Stimulated activated CD4-positive, alpha-beta T cell treated with anti-CD3 and anti-CD28 coated beads, TNF-alpha, amount 100 ng/mL, for 1 hour (primary cell): ENCODE results near the gene TSSK6.

Experiments
- DNase-seq, 3 donors: peaks; one replicate each; pipeline ENCODE4 v3.0.0-alpha.2; 2020; ENCODE audit warnings: low read depth in 3 of 3, low spot score in 1 of 3

Gene TSSK6

DNA sequence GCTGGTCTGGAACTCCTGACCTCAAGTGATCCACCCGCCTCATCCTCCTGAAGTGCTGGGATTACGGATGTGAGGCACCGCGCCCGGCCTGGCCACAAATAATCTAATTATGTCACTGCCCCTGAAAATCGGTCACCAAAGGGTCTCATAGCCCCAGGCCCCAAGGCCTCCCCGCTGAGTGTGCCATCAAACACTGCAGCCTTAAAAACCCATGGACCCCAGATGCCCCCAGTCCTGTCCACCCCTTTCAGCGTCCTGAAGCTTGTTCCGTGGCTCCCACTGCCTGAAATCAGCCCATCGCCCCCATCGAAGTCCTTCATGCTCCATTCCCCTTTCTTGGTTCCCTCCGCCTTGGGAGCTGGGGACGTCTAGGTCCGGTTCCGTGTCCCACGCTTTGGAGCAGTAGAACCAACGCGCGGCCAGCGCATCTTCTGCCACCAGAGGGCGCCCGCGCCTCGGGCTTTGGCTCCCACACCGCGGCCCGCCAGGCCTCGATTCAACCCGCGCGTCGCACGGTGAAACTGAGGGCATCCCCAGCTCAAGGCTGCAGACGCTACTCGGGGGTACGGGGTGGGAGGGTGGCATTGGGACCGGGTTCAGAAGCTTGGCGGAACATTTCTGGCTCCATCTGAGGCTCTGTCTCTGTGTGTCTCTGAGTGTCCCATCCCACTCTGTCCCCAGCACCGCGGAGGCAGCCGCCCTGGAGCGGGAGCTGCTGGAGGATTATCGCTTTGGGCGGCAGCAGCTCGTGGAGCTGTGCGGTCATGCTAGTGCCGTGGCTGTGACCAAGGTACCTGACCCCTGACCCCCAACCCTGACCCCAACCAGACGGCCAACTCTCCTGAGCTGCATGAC lies 16.8 kb upstream of the TSSK6 start:
- DNase-seq, result peak; percentile 55 to 94 (median 74)

DNA sequence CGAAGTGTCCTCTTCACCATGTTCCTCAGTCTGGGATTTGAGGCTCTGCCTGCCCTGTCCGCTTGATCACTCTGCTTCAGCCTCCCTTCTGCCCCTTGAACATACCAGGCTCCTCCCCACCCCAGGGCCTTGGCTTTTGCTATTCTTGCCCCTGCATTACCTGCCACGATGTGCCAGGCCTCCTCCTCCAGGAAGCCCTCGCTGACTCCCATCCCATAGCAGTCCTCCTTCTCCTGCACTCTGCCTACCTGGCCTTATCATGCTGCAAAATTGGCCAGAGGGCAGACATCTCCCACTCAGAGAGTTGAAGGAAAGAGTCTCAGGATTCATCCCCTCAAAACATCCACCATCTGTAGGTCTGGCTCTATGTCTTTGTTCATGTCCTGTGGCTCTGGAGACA lies 15.5 kb upstream of the TSSK6 start:
- no peak for DNase-seq

DNA sequence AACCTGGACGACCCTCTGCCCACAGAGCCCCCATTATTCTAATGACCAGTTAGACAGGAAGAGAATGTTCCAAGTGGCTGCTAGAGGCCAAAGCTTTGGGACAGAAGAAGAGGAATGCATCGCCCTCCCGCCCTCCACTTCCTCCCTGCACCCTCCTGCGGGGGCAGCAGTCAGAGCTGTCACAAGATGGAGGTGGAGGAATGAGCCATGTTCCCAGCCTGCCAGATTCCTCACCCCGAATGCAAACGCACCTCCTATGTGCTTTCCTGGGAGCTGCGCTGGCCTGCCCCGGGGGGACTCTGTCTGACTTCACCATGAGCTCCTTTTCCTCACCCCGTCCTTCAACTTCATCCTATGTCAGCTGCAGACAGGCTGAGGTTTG lies 15.1 kb upstream of the TSSK6 start:
- no peak for DNase-seq

DNA sequence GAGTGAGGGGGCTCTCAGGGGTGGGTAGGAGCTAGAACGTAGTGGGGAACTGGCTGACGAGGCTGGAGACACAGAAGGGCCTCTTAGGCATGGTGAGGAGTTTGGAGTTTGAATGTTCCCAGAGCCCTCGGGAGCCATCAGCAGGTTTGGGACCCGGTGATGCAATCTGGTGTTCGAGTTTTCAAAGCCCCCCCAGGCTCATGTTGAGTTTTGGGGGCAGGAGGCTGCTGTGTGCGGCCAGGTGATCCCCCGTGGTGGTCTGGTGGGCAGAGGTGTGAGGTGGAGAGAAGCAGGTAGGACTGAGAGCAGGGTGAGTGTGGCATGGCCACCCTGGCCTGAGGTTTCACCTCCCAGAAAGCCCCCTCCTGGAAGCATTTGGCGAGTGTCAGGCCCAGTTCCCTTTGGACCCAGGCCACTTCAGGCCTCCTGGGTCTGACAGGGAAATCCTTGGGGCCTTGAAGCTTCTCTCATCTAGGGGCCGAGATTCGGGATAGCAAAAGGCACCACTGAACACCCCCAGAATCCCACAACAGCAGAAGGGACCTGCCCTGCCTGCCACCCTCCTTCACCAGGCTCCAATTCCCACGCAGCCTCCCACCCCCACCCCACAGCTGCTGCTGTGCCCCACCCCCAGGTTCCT lies 14.6 kb upstream of the TSSK6 start:
- no peak for DNase-seq

DNA sequence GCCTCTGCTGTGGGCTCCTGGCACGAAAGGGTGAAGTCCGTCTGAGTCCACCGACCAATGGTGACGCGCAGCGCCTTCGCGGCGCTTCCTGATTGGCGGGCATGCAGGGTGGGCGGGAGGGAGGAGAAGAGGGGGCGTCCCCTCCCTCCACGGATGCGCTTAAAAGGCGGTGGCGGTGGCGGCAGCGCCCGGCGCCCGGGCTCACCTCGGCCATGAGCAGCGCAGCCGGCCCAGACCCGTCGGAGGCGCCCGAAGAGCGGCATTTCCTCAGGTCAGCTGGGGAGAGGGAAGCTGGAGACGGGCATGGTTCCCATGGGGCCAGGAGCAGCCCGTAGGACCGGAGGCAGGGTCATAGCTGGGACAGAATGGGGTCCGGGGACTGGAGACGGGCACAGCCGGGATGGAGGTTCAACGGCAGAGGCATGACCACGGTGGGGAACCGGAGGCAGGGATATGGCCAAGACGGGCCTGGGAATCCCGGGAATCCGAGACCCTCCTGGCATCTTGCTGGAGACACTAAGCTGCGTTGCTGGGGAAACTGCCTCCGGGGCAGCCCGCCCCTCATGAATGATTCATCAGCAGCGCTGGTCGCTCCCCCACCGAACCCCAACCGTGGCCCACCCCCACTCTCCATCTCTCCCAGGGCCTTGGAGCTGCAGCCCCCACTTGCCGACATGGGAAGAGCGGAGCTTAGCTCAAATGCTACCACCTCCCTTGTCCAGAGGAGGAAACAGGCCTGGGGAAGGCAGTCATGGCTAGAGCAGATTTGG lies 13.6 kb upstream of the TSSK6 start, which contains the start of gene YJEFN3:
Gene YJEFN3 (plus strand): TSS at position 191 of the 770 bp plus-strand sequence. CDS start 22 bp downstream, at position 213.
- DNase-seq, result no peak

DNA sequence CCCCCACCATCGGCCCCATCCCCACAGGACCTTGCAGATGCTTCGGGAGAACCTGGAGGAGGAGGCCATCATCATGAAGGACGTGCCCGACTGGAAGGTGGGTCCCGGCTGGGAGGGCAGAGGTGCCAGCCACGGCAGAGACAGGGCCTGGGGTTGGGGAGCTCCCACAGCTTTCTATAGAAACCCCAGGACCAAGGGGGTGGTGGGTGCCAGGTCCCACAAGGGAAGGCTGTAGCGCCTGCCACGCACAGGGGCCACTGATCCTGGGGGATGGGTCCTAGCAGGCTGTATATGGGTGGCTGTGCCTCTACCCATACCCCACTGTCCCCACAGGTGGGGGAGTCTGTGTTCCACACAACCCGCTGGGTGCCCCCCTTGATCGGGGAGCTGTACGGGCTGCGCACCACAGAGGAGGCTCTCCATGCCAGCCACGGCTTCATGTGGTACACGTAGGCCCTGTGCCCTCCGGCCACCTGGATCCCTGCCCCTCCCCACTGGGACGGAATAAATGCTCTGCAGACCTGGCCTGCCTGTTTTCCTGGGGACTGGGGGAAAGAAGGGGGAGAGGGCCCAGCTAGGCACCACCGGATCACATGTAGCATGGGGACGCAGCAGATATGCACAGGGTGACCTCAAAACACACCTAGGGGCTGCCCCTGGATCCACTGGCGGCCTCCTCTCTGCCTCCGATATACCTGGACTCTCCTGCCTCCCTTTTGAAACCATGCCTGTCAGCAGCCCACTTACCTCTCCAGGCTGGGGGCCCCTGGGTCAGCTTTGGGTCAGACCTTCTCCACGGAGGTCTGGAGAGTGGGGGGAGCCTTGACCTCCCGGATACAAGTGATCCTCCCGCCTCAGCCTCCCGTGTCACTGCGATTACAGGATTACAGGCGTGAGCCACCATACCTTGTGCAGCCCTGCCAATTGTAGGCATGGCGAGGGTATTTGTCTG lies 12.6 kb upstream of the TSSK6 start:
- DNase-seq, result no peak

DNA sequence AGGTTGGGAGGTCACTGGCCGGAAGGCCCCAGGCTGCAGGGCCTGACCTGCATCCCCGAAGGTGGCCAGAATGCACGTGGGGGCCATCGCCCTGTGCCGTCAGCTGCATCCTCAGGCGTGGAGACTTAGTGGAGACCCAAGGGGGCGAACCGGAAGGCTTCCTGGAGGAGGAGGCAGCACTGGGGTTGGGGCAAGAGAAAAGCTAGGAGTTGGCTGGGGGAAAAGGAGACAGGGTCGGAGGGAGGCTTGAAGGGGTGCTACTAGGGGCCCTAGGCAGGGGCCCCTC lies 12.0 kb upstream of the TSSK6 start:
- DNase-seq, result no peak

DNA sequence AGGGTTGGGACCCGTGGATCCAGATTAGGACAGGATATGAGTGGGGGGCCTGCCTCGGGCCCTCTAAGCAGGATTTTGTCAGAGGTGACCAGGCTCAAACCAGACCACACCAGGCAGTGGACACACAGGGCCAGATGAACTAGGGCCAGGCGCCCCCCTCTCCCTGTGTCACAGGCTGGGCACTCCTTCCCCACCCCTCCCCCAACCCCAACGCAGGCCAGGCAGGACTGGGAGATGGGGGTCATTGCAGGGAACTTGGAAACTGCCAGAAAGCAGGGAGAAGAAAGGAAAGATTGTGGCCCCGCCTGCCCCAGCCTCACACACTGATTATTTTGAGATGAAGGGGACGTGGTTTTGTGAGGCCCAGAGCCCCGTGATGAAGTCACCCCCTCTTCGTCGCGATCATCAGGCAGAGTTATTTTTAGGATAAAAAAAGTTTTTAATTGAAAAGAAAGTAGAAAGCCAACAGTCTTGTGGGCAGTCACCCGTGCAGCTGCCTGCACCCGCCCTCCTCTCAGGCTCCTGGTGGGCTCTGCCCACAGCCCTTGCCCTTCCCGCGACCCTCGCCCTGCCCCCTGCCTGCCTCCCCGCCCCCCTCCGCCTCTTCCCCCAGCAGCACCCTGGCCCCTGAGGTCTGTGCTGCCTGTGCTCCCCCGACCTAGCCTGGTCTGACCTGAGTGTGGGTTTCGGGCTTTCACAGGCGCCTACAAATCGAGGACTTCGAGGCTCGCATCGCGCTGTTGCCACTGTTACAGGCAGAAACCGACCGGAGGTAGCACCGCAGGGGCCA lies 11.4 kb upstream of the TSSK6 start:
- DNase-seq, result no peak

DNA sequence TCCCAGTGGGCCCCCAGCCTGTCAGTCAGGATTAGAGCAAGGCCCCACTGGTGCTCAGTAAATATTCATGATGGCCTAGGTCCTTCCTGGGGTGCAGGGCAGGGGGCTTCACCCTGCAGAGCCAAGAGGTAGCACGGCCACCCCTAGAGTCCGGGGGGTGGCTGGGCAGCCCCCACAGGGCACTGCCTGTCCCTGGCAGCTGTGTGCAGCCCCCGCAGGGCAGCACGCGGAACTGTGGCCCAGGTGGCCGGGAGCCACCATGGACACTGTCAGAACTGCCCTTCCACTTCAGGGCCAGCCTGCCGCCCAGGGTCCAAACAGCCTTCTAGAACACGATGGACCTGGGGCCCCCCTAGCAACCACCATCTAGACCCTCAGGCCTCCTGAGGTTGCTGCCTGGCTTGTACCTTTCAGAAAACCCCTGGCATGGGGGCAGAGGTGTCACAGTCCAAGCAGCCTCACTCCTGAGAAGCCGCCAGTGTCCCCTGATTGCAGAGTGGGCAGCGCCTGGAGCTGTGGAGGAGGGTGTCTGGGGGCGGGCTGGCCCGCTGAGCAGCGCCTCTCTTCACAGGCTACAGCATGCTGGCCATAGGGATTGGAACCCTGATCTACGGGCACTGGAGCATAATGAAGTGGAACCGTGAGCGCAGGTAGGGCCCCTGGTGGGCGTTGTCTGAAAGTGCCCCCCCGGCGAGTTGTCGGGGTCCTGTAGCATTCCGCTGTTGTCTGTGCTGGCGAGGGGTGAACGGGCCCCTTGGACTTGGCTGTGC lies 10.4 kb upstream of the TSSK6 start:
- DNase-seq, result no peak

DNA sequence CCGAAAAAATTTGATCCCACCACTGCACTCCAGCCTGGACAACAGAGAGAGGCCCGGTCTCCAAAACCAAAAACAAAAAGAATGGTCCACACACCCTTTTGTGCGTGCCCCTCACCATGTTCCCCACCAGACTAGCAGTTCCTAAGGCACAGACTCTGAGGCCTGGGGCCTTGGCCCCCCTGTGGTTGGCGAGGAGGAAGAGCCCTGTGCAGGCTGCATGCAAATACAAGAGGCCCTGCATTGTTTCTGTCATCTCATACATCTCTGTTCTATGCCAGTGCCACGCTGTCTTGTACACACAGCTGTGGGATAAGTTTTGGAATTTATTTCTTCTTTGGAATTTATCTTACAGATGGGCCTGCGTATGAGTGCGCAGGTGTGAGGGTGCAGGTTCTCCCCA lies 8.7 kb upstream of the TSSK6 start:
- no peak for DNase-seq

DNA sequence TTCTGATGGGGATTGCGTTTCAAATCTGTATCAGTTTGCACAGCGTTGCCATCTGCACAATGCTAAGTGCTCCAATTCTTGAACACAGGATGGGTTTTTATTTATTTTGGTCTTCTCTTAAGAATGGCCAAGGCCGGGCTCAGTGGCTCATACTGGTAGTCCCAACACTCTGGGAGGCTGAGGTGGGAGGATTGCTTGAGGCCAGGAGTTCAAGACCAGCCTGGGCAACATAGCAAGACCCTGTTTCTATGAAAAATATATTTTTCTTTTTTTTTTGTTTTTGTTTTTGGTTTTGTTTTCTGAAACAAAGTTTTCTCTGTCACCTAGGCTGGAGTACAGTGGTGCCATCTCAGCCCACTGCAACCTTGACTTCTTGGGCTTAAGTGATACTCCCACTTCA lies 7.8 kb upstream of the TSSK6 start:
- no peak for DNase-seq

DNA sequence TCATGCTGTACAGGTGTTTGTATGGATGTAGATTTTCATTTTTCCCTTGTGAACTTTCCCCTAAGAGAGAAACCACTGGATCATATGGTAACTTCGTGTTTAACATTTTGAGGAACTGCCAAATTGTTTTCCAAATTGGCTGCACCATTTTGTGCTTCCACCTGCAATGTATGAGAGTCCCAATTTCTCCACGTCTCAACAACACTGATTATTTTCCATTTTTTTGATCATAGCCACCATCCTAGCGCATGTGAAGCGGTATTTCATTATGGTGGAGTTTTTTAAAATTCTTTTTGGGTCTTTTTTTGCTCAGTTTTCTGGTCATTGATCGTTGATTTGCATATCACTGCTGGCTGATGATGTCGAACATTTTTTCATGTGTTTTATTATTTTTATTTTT lies 5.6 kb upstream of the TSSK6 start:
- DNase-seq, result no peak

DNA sequence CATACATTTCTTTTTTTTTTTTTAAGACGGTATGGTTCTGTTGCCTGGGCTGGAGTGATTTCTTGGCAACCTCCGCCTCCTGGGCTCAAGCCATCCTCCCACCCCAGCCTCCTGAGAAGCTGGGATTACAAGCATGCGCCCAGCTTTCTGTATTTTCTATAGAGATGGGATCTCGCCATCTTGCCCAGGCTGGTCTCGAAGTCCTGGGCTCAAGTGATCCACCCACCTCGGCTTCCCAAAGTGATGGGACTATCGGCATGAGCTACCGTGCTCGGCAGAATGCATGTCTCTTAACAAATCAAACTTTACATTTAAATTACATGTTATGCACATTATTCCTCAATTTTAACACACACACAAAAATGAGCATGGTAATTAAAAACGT lies 1.9 kb upstream of the TSSK6 start:
- DNase-seq, result no peak

DNA sequence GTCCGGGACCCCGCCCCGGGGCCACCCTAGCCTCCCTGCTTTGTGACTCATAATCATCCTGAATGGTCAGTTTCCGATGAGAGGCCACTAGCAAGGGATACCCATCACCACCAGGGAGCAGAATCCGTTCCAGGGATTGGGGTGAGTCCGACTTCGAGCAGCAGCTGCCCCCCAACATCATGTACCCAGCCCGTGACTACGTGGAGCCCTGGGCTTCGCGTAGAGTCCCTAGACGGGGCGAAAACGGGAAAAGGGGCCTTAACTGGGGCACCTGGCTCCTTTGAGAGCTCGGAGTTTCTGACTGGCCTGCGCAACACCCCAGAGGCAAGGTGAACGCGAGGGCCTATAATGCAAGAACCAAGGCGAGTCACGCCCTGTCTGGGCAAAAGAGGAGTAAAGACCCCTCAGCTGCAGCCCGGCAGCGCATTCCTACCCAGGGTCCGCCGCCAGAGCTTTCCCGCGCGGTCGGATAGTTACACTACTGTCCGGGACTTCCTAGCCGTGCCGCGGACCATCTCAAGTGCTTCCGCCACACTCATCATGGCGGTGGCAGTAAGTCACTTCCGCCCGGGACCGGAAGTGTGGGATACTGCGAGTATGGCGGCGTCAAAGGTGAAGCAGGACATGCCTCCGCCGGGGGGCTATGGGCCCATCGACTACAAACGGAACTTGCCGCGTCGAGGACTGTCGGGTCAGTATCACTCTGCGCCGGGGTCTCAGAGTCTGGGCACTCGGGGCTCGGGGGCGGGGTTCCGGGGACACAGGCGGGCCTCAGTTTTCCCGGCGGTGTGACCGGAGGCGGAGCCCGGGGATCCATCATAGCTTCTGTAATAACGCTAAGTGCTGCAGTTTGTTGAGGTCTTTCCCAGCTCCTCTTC lies 533 bp upstream of the TSSK6 start, which contains the start of gene NDUFA13:
Gene NDUFA13 (plus strand): TSS at position 584 of the 878 bp plus-strand sequence. CDS start 14 bp downstream, at position 598.
- DNase-seq, result peak; percentile 80 to 96 (median 89)

DNA sequence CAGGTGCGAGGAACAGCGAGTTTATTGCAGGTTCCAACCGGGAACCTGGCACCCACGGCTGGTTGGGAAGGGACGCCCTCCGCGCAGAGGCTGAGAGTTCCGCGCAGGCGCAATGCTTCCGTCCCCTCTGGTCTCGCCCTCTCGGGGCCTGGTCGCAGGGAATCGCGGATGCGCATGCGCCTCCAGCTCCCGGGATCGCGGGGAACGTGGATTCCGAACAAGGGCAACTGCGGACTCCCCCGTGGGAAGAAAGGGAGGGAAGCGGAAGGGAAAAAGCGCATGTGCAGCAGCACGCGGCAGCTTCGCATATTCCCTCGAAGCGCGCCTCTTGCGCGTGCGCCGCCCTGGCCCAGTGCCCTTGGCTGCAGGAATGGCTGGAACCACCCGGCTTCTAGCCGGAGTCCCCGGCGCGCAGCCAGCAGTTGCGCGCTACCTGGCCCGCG lies 1.1 kb downstream of the TSSK6 start:
- no peak for DNase-seq

DNA sequence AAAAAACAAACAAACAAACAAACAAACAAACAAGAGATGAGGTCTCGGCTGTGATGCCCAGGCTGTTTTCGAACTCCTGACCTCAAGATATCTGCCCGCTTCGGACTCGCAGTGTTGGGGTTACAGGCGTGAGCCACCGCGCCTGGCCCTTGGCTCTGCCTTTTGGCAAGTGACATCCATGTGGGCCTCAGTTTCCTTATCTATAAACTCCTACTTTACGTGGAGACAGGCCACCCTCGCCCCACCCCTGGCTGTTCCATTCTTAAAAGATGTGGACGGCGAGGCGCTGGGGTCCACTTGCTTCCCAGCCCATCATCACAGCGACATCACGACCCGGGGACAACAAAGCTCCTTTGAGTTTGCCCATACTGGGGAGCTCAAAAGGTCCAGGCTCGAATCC lies 1.7 kb downstream of the TSSK6 start:
- DNase-seq, result no peak

DNA sequence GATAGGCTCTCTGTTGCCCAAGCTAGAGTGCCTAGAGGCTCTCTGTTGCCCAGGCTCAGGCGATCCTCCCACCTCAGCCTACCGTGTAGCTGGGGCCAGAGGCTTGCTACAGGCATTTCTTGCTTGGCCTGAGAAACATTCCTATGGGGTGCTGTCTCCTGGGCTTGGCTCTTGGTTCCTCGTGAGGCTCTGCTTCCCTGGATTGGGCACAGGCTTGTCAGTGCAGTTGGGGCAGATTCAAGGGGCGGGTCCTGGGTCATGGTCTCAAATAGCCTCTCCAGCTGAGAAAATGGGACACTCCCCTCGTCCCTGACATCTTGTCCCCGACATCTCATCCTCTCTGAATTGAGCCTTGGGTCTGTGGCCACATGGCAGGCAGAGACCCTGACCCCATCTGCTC lies 4.9 kb downstream of the TSSK6 start:
- no peak for DNase-seq

DNA sequence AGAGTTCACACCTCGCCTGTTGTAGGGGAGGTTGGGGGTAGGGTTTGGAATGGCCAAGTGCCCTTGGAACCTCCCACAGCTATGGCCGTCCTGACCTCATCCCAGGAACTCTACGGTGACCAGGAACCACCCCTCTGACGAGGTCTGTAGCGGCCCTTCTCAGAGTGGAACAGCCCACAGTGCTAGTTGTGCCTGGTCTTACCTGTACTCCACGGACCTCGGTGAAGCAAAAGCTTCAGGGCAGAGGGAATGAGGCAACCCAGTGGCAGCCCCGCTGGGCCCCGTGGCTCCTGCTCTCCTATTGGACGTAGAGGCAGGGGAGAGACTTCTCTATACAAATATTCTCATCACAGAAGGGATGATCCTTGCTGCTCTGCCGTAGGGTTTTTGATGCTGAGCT lies 7.1 kb downstream of the TSSK6 start:
- no peak for DNase-seq
